KMS-11 (cell line): ENCODE results near the gene PDLIM1.

Experiments used
- H2AFZ ChIP-seq: fragments of 200-600 bp; sonication (generic); 2 replicates; pipeline ENCODE4 v1.6.1; 2016; ENCODE audit warnings: antibody characterized with exemption, mixed run types, low read depth
- H3K27ac ChIP-seq: fragments of 200-600 bp; sonication (generic); 2 replicates; pipeline ENCODE4 v1.6.1; 2016; ENCODE audit warnings: mild to moderate bottlenecking, mixed run types
- H3K27me3 ChIP-seq: fragments of 200-600 bp; sonication (generic); 2 replicates; pipeline ENCODE4 v1.6.1; 2017; ENCODE audit warnings: mild to moderate bottlenecking, low read depth, mixed run types, moderate library complexity; ENCODE audit not compliant: insufficient read depth
- H3K36me3 ChIP-seq: fragments of 200-600 bp; sonication (generic); 2 replicates; pipeline ENCODE4 v1.6.1; 2017; ENCODE audit warnings: mild to moderate bottlenecking, mixed run types; ENCODE audit not compliant: insufficient read depth
- H3K4me1 ChIP-seq: fragments of 200-600 bp; sonication (generic); 2 replicates; pipeline ENCODE4 v1.6.1; 2016; ENCODE audit warnings: mild to moderate bottlenecking, low read depth, mixed run types; ENCODE audit not compliant: poor library complexity, severe bottlenecking
- H3K4me2 ChIP-seq: fragments of 200-600 bp; sonication (generic); 2 replicates; pipeline ENCODE4 v1.7.0; 2016; ENCODE audit warnings: mild to moderate bottlenecking, mixed run types
- H3K4me3 ChIP-seq: fragments of 200-600 bp; sonication (generic); IDR thresholded peaks from 2 replicates; pipeline ENCODE4 v1.6.1; 2017; ENCODE audit warnings: low read depth, low read length, mixed read lengths; ENCODE audit not compliant: insufficient read depth
- H3K79me2 ChIP-seq: fragments of 200-600 bp; sonication (generic); 2 replicates; pipeline ENCODE4 v1.6.1; 2016; ENCODE audit warnings: low read depth, mixed run types; ENCODE audit not compliant: insufficient read depth
- H3K9ac ChIP-seq: fragments of 200-600 bp; sonication (generic); 2 replicates; pipeline ENCODE4 v1.6.1; 2016; ENCODE audit warnings: mild to moderate bottlenecking, mixed run types
- H4K20me1 ChIP-seq: fragments of 200-600 bp; sonication (generic); 2 replicates; pipeline ENCODE4 v1.6.1; 2016; ENCODE audit warnings: mild to moderate bottlenecking, mixed run types; ENCODE audit not compliant: insufficient read depth
- CTCF ChIP-seq: fragments of 200-600 bp; sonication (generic); conservative IDR thresholded peaks from 2 replicates; pipeline ENCODE4 v1.6.1; 2017; ENCODE audit warnings: low read depth, mild to moderate bottlenecking, antibody characterized with exemption, low read length, moderate library complexity, mixed read lengths

The PDLIM1 gene

GRCh38 chr10:95266674-95267095 lies 24.1 kb downstream of the PDLIM1 start:
- no peak overlapping the region for H2AFZ ChIP-seq
- H3K27ac ChIP-seq = peak overlapping the region; percentile 34; the same call in 1 of the 2 replicates
- H3K79me2 ChIP-seq = no peaks in the 10 kb centered on the region
- no peak overlapping the region for H3K9ac ChIP-seq
- H3K4me2 ChIP-seq = peak overlapping the region; percentile 19; the same call in 1 of the 2 replicates
- no peaks in the 10 kb centered on the region for H4K20me1 ChIP-seq
- TF ChIP-seq CTCF = no peak
- peaks cover 77% of the 10 kb centered on the region for H3K4me1 ChIP-seq
- no peak overlapping the region for H3K4me3 ChIP-seq
- peaks cover 3% of the 10 kb centered on the region for H3K36me3 ChIP-seq
- H3K27me3 ChIP-seq = no peaks in the 10 kb centered on the region

- Histone ChIP-seq H3K36me3 (peaks cover 3% of the 10 kb centered on the region), H3K4me1 (peaks cover 88% of the 10 kb centered on the region), H3K27ac (no peak overlapping the region), H2AFZ (no peak overlapping the region), H3K4me2 (no peak overlapping the region; the same call in 1 of the 2 replicates), H3K4me3 (no peak overlapping the region), H3K9ac (no peak overlapping the region), H4K20me1 (no peaks in the 10 kb centered on the region), H3K27me3 (no peaks in the 10 kb centered on the region), H3K79me2 (no peaks in the 10 kb centered on the region)
- no peak for TF ChIP-seq CTCF
Observed at GRCh38 chr10:95265572-95265971, 25.2 kb downstream of the PDLIM1 start.

GRCh38 chr10:95264227-95265051 lies 26.4 kb downstream of the PDLIM1 start:
- Histone ChIP-seq H3K27ac (peak overlapping the region; percentile 28), H4K20me1 (no peaks in the 10 kb centered on the region), H3K9ac (no peak overlapping the region), H3K4me2 (peak overlapping the region; percentile 56; the same call in 1 of the 2 replicates), H2AFZ (no peak overlapping the region), H3K4me1 (peaks cover 99% of the 10 kb centered on the region), H3K4me3 (no peak overlapping the region), H3K27me3 (no peaks in the 10 kb centered on the region), H3K36me3 (peaks cover 3% of the 10 kb centered on the region), H3K79me2 (no peaks in the 10 kb centered on the region)
- no peak for TF ChIP-seq CTCF

- Histone ChIP-seq H3K4me1 (peaks cover 99% of the 10 kb centered on the region), H3K27ac (peak overlapping the region; percentile 93; the same call in 1 of the 2 replicates), H3K4me3 (no peak overlapping the region), H3K79me2 (no peaks in the 10 kb centered on the region; the same call in 1 of the 2 replicates), H3K4me2 (no peak overlapping the region; the same call in 1 of the 2 replicates), H3K27me3 (no peaks in the 10 kb centered on the region), H3K36me3 (peaks cover 3% of the 10 kb centered on the region), H2AFZ (no peak overlapping the region), H3K9ac (no peak overlapping the region), H4K20me1 (no peaks in the 10 kb centered on the region)
- no peak for TF ChIP-seq CTCF
Observed at GRCh38 chr10:95263864-95264226, 27.0 kb downstream of the PDLIM1 start.
